ENCODE data around the gene TUT7.

Gene TUT7

DNA sequence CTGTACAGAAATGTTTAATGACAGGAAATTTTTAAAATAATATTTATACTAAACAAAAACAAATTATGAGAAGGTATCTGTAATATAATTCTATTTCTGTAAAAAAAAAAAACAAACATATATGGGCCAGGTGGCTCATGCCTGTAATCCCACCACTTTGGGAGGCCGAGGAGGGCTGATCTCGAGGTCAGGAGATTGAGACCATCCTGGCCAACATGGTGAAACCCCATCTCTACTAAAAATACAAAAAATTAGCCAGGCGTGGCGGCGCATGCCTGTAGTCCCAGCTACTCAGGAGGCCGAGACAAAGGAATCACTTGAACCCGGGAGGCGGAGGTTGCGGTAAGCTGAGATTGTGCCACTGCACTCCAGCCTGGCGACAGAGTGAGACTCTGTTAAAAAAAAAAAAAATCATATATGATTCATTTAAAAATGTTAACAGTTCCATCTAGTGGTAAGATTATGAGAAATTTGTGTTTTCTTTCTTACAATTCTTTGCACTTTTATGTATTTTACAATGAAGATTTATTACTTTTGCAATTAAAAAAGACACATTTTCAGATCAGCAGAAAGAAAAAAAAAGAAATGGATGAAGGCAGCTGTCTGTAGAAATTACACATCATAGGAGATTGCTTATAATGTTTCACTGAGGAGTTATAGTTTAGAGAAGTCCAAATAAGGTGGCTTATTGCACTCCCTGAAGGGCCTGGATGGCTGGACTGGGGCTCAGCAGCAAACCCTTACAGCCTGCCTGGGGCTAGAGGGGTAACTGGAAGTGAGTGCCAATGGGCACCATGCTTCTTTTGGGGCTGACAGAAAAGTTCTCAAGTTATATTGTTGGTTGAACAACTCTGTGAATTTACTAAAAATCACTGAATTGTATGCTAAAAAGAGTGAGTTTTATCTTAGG, 115.1 kb downstream of the TUT7 start:
- Histone ChIP-seq H3K4me3 (ENCODE audit: insufficient read length, low read depth) (no peak overlapping the region), H3K9ac (ENCODE audit: insufficient read length, low read depth) (no peak overlapping the region), H3K4me1 (ENCODE audit: insufficient read depth, insufficient read length) (no peaks in the 10 kb centered on the region), H3K27me3 (ENCODE audit: insufficient read depth, insufficient read length) (no peaks in the 10 kb centered on the region), H3K36me3 (ENCODE audit: insufficient read depth, insufficient read length, low read length) (no peaks in the 10 kb centered on the region), H3K9me3 (ENCODE audit: insufficient read depth, low read length) (no peaks in the 10 kb centered on the region)
- no peak for TF ChIP-seq SUZ12 (IDR thresholded peaks at IDR 0.05; ENCODE audit: extremely low read depth, insufficient read depth, insufficient read length)
- TF ChIP-seq ZNF274 (IDR thresholded peaks at IDR 0.05; ENCODE audit: low read depth, low read length), result no peak
- no peak for TF ChIP-seq YY1 (IDR thresholded peaks at IDR 0.05; ENCODE audit: insufficient read depth, insufficient read length)
- no peak for DNase-seq (ENCODE audit: low read depth, low spot score)
